H54 (cell line): ENCODE measurements around the gene ST6GALNAC2.

ENCODE experiments used
- DNase-seq: peaks from one replicate; pipeline ENCODE4 v3.0.0; 2011; ENCODE audit warnings: low spot score, mixed read lengths; ENCODE audit not compliant: insufficient read length
- FAIRE-seq: peaks from 3 replicates; lab custom pipeline; 2011; peaks lifted over from hg19 to GRCh38; lab: Jason Lieb, UNC
- POLR2A ChIP-seq: IDR thresholded peaks from 2 replicates; pipeline ENCODE4 v1.6.1; 2011; ENCODE audit warnings: low read depth, mild to moderate bottlenecking, low read length

Gene ST6GALNAC2

GRCh38 chr17:76519048-76519966 lies 66.4 kb downstream of the ST6GALNAC2 start:
- TF ChIP-seq POLR2A = no peak
- DNase-seq (no peak), FAIRE-seq (no peak)

- FAIRE-seq (no peak), DNase-seq (no peak)
- TF ChIP-seq POLR2A = no peak
Measured at GRCh38 chr17:76517638-76518038, 68.0 kb downstream of the ST6GALNAC2 start.
